B cell (primary cell): ENCODE data around the gene ARHGEF10L. TPM values are rescaled to one million over a fixed set of nuclear protein-coding genes. Genes with fewer than 3 reads are reported as not detected.

ENCODE experiments used
- ATAC-seq: fragments of 200-7000 bp; cut with Tn5 transposase; one replicate; pipeline ENCODE4 v1.10.0; 2021; ENCODE audit warnings: low read depth, mild to moderate bottlenecking, moderate number of reproducible peaks, moderate library complexity
- CTCF ChIA-PET: fragments of 350-600 bp; sonication (Branson Sonifier 250); formaldehyde crosslinking; loops from one replicate; lab custom pipeline; 2021; ENCODE audit warnings: antibody characterized with exemption, inconsistent platforms; lab: Charles Lee
- POLR2A ChIA-PET: fragments of 350-600 bp; sonication (Branson Sonifier 250); formaldehyde crosslinking; loops from one replicate; lab custom pipeline; 2021; ENCODE audit warnings: antibody characterized with exemption; lab: Charles Lee
- DNase-seq: peaks from one replicate; pipeline ENCODE4 v3.0.0; 2013
- H2AFZ ChIP-seq: 2 replicates; pipeline ENCODE4 v1.6.1; 2012; ENCODE audit warnings: mild to moderate bottlenecking, low read depth, low read length; ENCODE audit not compliant: insufficient read depth, poor library complexity, severe bottlenecking
- H3K27ac ChIP-seq, 2 donors: 1 replicate in 1 of 2; 2 replicates in 1 of 2; pipeline ENCODE4 v1.5.1; 2012 to 2013; ENCODE audit warnings: low read length in 2 of 2, mild to moderate bottlenecking in 2 of 2, moderate library complexity in 1 of 2
- H3K27me3 ChIP-seq, 4 experiments: fragments of 200-600 bp in 1 of 4; sonication (generic) in 1 of 4; replicated peaks in 1 of 4; 1 replicate in 2 of 4; 2 replicates in 2 of 4; pipeline versions ENCODE4 v1.6.1 to v1.7.0; 2013 to 2016; ENCODE audit warnings: low read length in 3 of 4, mild to moderate bottlenecking in 2 of 4, mixed read lengths in 1 of 4, moderate library complexity in 1 of 4; ENCODE audit not compliant: insufficient read depth in 4 of 4, control insufficient read depth in 3 of 4; ENCODE audit errors: control extremely low read depth in 1 of 4
- H3K36me3 ChIP-seq, 2 experiments: replicated peaks in 1 of 2; 1 replicate in 1 of 2; 2 replicates in 1 of 2; pipeline versions ENCODE4 v1.6.1 to v1.7.1; 2013; ENCODE audit warnings: low read length in 1 of 2; ENCODE audit not compliant: insufficient read depth in 2 of 2, control insufficient read depth in 1 of 2; ENCODE audit errors: control extremely low read depth in 1 of 2, extremely low read depth in 1 of 2
- H3K4me1 ChIP-seq, 2 donors: fragments of 200-600 bp in 1 of 2; sonication (generic) in 1 of 2; 1 replicate in 1 of 2; 2 replicates in 1 of 2; pipeline versions ENCODE4 v1.5.1 to v1.6.1; 2013 to 2017; ENCODE audit warnings: low read length in 2 of 2; ENCODE audit not compliant: control insufficient read depth in 2 of 2, insufficient read depth in 2 of 2
- H3K4me2 ChIP-seq: replicated peaks from 2 replicates; pipeline ENCODE3; 2012; ENCODE audit warnings: mild to moderate bottlenecking, low read depth, low read length; ENCODE audit not compliant: poor library complexity, severe bottlenecking
- H3K4me3 ChIP-seq, 5 experiments: fragments of 200-600 bp in 1 of 5; sonication (generic) in 1 of 5; 1 replicate in 3 of 5; 2 replicates in 2 of 5; pipeline versions ENCODE4 v1.5.1 to v1.7.0; 2011 to 2016; ENCODE audit warnings: low read length in 4 of 5, mild to moderate bottlenecking in 4 of 5, low read depth in 2 of 5, control low read depth in 1 of 5, moderate library complexity in 1 of 5; ENCODE audit not compliant: insufficient read depth in 1 of 5; ENCODE audit errors: control extremely low read depth in 1 of 5, extremely low read depth in 1 of 5
- H3K79me2 ChIP-seq: fragments of 200-600 bp; sonication (generic); one replicate; pipeline ENCODE4 v1.6.0; 2016; ENCODE audit warnings: low read length; ENCODE audit not compliant: control insufficient read depth, insufficient read depth
- H3K9ac ChIP-seq: fragments of 200-600 bp; sonication (generic); 2 replicates; pipeline ENCODE4 v1.6.1; 2017; ENCODE audit warnings: mild to moderate bottlenecking, low read length, moderate library complexity
- H3K9me3 ChIP-seq, 3 donors: one replicate each; pipeline versions ENCODE4 v1.6.1 to v1.7.1; 2013; ENCODE audit warnings: low read length in 2 of 3; ENCODE audit not compliant: control insufficient read depth in 2 of 3, insufficient read depth in 1 of 3; ENCODE audit errors: control extremely low read depth in 1 of 3
- H4K20me1 ChIP-seq: 2 replicates; pipeline ENCODE4 v1.6.0; 2012; ENCODE audit warnings: mild to moderate bottlenecking, low read length; ENCODE audit not compliant: insufficient read depth, control insufficient read depth, poor library complexity, severe bottlenecking
- H3K27ac Mint-ChIP-seq: one replicate; pipeline ENCODE4 v1.8.0; 2021; ENCODE audit warnings: mixed read lengths
- H3K27me3 Mint-ChIP-seq: one replicate; pipeline ENCODE4 v1.8.0; 2021; ENCODE audit warnings: mixed read lengths
- H3K4me1 Mint-ChIP-seq: one replicate; pipeline ENCODE4 v1.8.0; 2021; ENCODE audit warnings: mixed read lengths
- H3K4me3 Mint-ChIP-seq: one replicate; pipeline ENCODE4 v1.8.0; 2021; ENCODE audit warnings: mixed read lengths
- H3K9me3 Mint-ChIP-seq: one replicate; pipeline ENCODE4 v1.8.0; 2022; ENCODE audit warnings: mixed read lengths; ENCODE audit not compliant: insufficient read depth
- EZH2 ChIP-seq: IDR thresholded peaks from 2 replicates; pipeline ENCODE4 v1.6.1; 2012; ENCODE audit warnings: borderline replicate concordance, low read depth, mild to moderate bottlenecking, moderate library complexity, low read length; ENCODE audit not compliant: insufficient read depth, poor library complexity, severe bottlenecking
- WGBS: methylation state at CpG from one replicate; pipeline ENCODE4 v1.1.5; 2013; ENCODE audit warnings: missing lambda C conversion rate; ENCODE audit not compliant: insufficient coverage; 5-methylcytosine and 5-hydroxymethylcytosine counted together
- intact Hi-C: fragments of 100-400 bp; cut with micrococcal nuclease; formaldehyde crosslinking; loops from one replicate; pipeline ENCODE4 v1.10.0; 2022
- polyA plus RNA-seq: library from polyadenylated mRNA; depleted of rRNA; stranded (reverse); fragments of >200 nt; gene quantifications from 2 replicates; pipeline ENCODE4 v1.2.3, GENCODE V29; 2012
- total RNA-seq, 2 donors: library from RNA; stranded (reverse); fragments of 120-200 nt in 1 of 2; gene quantifications; 1 replicate in 1 of 2; 2 replicates in 1 of 2; pipeline versions ENCODE4 v1.2.3 to v1.2.4, GENCODE V29; 2013 to 2022
- TF ChIP-seq, protein P1 (sequence below): fragments of 200-600 bp; IDR thresholded peaks from one replicate; pipeline ENCODE4 v1.8.0; 2022; ENCODE audit warnings: antibody characterized with exemption, mild to moderate bottlenecking

The ARHGEF10L gene
- total and polyA plus RNA-seq, 2 donors (not counting 1 experiment from before 2014, with no cell fraction given), result 2.0 to 4.9 TPM

DNA sequence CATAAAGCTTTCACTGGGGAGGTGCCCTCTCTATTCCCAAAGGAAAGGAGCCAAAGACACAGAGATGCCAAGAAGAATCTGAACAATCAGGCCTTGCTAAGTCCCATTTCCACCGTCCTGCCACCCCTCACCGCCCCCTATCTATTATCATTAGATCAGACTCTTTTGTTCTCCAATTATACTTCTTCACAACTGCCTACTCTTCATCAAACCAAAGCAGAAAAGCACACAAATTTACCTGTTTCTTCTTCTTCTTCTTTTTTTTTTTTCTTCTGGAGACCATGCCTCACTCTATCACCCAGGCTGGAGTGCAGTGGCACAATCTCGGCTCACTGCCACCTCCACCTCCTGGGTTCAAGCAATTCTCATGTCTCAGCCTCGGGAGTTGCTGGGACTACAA is 43.1 kb upstream of the ARHGEF10L start:
- ATAC-seq, result no peak

DNA sequence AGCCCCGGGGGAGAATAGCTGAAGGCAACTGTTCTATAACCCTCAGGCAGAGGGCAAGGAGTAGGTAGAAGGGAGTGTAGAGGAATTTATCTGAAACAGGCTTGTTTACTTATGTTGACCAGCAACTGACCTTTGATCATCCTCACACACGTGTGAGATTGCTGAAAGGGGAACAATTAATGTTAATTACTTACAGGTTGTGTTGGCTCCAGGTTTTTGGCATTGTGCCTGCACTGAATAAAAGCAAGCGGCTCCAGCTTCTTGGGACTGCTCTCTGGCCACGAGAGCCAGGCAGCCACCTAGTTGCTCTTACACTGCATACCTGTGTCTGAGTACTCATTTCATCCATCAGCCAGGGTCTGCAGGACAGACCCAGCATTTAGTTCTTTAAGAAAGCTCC is 41.3 kb upstream of the ARHGEF10L start:
- ChIA-PET POLR2A (no interaction called here), CTCF (interaction anchor here (1.6 kb wide), 1 partner anchor 108 kb away, joined by 6 read pairs; no protein-coding TSS in a partner anchor)
- no peak overlapping the region for H3K27ac Mint-ChIP-seq
- H3K4me3 ChIP-seq, result no peak overlapping the region
- 85% methylated on average over 3 of the region's 4 CpGs for WGBS
- H2AFZ ChIP-seq, result no peak overlapping the region
- no peaks in the 10 kb centered on the region for H4K20me1 ChIP-seq
- H3K79me2 ChIP-seq, result no peaks in the 10 kb centered on the region
- H3K4me1 Mint-ChIP-seq, result peaks cover 5% of the 10 kb centered on the region
- H3K4me2 ChIP-seq, result no peak overlapping the region
- TF ChIP-seq EZH2, result no peak
- TF ChIP-seq, protein P1, sequence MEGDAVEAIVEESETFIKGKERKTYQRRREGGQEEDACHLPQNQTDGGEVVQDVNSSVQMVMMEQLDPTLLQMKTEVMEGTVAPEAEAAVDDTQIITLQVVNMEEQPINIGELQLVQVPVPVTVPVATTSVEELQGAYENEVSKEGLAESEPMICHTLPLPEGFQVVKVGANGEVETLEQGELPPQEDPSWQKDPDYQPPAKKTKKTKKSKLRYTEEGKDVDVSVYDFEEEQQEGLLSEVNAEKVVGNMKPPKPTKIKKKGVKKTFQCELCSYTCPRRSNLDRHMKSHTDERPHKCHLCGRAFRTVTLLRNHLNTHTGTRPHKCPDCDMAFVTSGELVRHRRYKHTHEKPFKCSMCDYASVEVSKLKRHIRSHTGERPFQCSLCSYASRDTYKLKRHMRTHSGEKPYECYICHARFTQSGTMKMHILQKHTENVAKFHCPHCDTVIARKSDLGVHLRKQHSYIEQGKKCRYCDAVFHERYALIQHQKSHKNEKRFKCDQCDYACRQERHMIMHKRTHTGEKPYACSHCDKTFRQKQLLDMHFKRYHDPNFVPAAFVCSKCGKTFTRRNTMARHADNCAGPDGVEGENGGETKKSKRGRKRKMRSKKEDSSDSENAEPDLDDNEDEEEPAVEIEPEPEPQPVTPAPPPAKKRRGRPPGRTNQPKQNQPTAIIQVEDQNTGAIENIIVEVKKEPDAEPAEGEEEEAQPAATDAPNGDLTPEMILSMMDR, result no peak
- no peak overlapping the region for H3K4me3 Mint-ChIP-seq
- DNase-seq, result no peak
- H3K27ac ChIP-seq, result no peak overlapping the region
- no peaks in the 10 kb centered on the region for H3K9me3 ChIP-seq
- H3K4me1 ChIP-seq, result no peaks in the 10 kb centered on the region
- no peaks in the 10 kb centered on the region for H3K36me3 ChIP-seq
- peaks cover 0 to 10% (median 2%) of the 10 kb centered on the region in 4 experiments for H3K27me3 ChIP-seq
- H3K9ac ChIP-seq, result no peak overlapping the region
- peaks cover 2% of the 10 kb centered on the region for H3K9me3 Mint-ChIP-seq
- intact Hi-C loops, result no loop called here
- peaks cover 17% of the 10 kb centered on the region for H3K27me3 Mint-ChIP-seq
- no peak for ATAC-seq

More for the DNA sequence above, 43.1 kb upstream of the ARHGEF10L start:
- no peak overlapping the region for H3K4me3 Mint-ChIP-seq
- Histone ChIP-seq H4K20me1 (no peaks in the 10 kb centered on the region), H3K79me2 (no peaks in the 10 kb centered on the region), H3K27me3 (no peaks in the 10 kb centered on the region), H2AFZ (no peak overlapping the region), H3K4me1 (no peaks in the 10 kb centered on the region), H3K36me3 (no peaks in the 10 kb centered on the region), H3K27ac (no peak overlapping the region), H3K4me2 (no peak overlapping the region), H3K9ac (no peak overlapping the region), H3K4me3 (no peak overlapping the region), H3K9me3 (no peaks in the 10 kb centered on the region)
- peaks cover 2% of the 10 kb centered on the region for H3K9me3 Mint-ChIP-seq
- no peak for DNase-seq
- no peak for TF ChIP-seq EZH2
- TF ChIP-seq, protein P1, result no peak
- no peak overlapping the region for H3K27ac Mint-ChIP-seq
- H3K27me3 Mint-ChIP-seq, result peaks cover 9% of the 10 kb centered on the region
- no peaks in the 10 kb centered on the region for H3K4me1 Mint-ChIP-seq
- ChIA-PET POLR2A (no interaction called here), CTCF (interaction anchor here (0.7 to 4.6 kb wide), 2 partner anchors 110 to 467 kb away, joined by 3 to 30 read pairs; no protein-coding TSS in a partner anchor)
- 75% methylated on average over 4 of the region's 4 CpGs for WGBS
- intact Hi-C loops, result no loop called here
